ENCODE data around the gene DVL1.
"Not testable (repeated sequence)": the region's sequence is repeated elsewhere in the genome, so short reads cannot be mapped to it uniquely, and the experiment has no call there.

Gene DVL1

GRCh38 chr1:1325288-1326074 is 23.7 kb downstream of the DVL1 start:
- no peak for DNase-seq (ENCODE audit: low read depth)

- peak; percentile 95 for DNase-seq (ENCODE audit: low read depth)
Observed at GRCh38 chr1:1324524-1325287, 24.5 kb downstream of the DVL1 start, which contains the start of the genes CPTP and INTS11. TSS of gene CPTP (plus strand) at chr1:1324802. CDS start at chr1:1326911, 2,109 bp downstream. TSS of gene INTS11 (minus strand) at chr1:1324660. CDS start at chr1:1324608, 52 bp downstream.

- no peak for DNase-seq (ENCODE audit: low read depth)
Observed at GRCh38 chr1:1324084-1324523, 25.1 kb downstream of the DVL1 start.

- no peak for DNase-seq (ENCODE audit: low read depth)
Observed at GRCh38 chr1:1322952-1323351, 26.3 kb downstream of the DVL1 start.

GRCh38 chr1:1322418-1322817 is 26.8 kb downstream of the DVL1 start:
- no peak for DNase-seq (ENCODE audit: low read depth)

GRCh38 chr1:1321477-1321876 is 27.7 kb downstream of the DVL1 start:
- DNase-seq (ENCODE audit: low read depth), result no peak

- DNase-seq (ENCODE audit: low read depth), result no peak
Observed at GRCh38 chr1:1320666-1321448, 28.4 kb downstream of the DVL1 start.

GRCh38 chr1:1319646-1319941 is 29.6 kb downstream of the DVL1 start:
- no peak for DNase-seq (ENCODE audit: low read depth)

- no peak for DNase-seq (ENCODE audit: low read depth)
Observed at GRCh38 chr1:1318777-1319645, 30.2 kb downstream of the DVL1 start.

GRCh38 chr1:1318131-1318652 is 31.0 kb downstream of the DVL1 start:
- no peak for DNase-seq (ENCODE audit: low read depth)

- no peak for DNase-seq (ENCODE audit: low read depth)
Observed at GRCh38 chr1:1317420-1317819, 31.8 kb downstream of the DVL1 start.

- not testable (repeated sequence) for DNase-seq (ENCODE audit: low read depth)
Observed at GRCh38 chr1:1316199-1316598, 33.0 kb downstream of the DVL1 start.

GRCh38 chr1:1315435-1315954 is 33.7 kb downstream of the DVL1 start:
- no peak for DNase-seq (ENCODE audit: low read depth)

GRCh38 chr1:1314678-1315335 is 34.4 kb downstream of the DVL1 start:
- no peak for DNase-seq (ENCODE audit: low read depth)

- DNase-seq (ENCODE audit: low read depth), result no peak
Observed at GRCh38 chr1:1314237-1314586, 35.0 kb downstream of the DVL1 start.

- DNase-seq (ENCODE audit: low read depth), result no peak
Observed at GRCh38 chr1:1313500-1314236, 35.5 kb downstream of the DVL1 start.

GRCh38 chr1:1312450-1313314 is 36.5 kb downstream of the DVL1 start:
- no peak for DNase-seq (ENCODE audit: low read depth)

All from T follicular helper cell (primary cell).